GM06990 (cell line): ENCODE data around the gene COPS6.
A peak's percentile ranks its signal among the peaks of the same experiment; 100 is the strongest.

Experiments
- DNase-seq: peaks from one replicate; pipeline ENCODE4 v3.0.0-alpha.2; 2011; ENCODE audit not compliant: insufficient read length; ENCODE audit errors: extremely low read depth
- H3K27me3 ChIP-seq: replicated peaks from 2 replicates; pipeline ENCODE4 v1.6.0; 2011; ENCODE audit warnings: low read length; ENCODE audit not compliant: control insufficient read depth, insufficient read depth
- H3K36me3 ChIP-seq: 2 replicates; pipeline ENCODE4 v1.5.1; 2011; ENCODE audit warnings: low read length; ENCODE audit not compliant: control insufficient read depth, insufficient read depth
- H3K4me3 ChIP-seq: replicated peaks from 2 replicates; pipeline ENCODE4 v1.5.1; 2011; ENCODE audit warnings: low read depth, mild to moderate bottlenecking, control low read depth, low read length
- CTCF ChIP-seq: IDR thresholded peaks from 2 replicates; pipeline ENCODE4 v1.5.1; 2011; ENCODE audit warnings: low read length, control low read depth, mild to moderate bottlenecking, inconsistent platforms; ENCODE audit not compliant: insufficient read depth, poor library complexity, severe bottlenecking

COPS6 gene

GRCh38 chr7:100100420-100101015 is 11.7 kb downstream of the COPS6 start:
- DNase-seq = peak; percentile 96
- H3K36me3 ChIP-seq = peaks cover 34% of the 10 kb centered on the region
- TF ChIP-seq CTCF = no peak
- H3K27me3 ChIP-seq = no peaks in the 10 kb centered on the region
- peak overlapping the region; percentile 83 for H3K4me3 ChIP-seq

- Histone ChIP-seq H3K4me3 (peak within 1 kb of the TSS; percentile 83), H3K36me3 (peaks cover 31% of the 10 kb centered on the region)
Measured at GRCh38 chr7:100101016-100101862, 12.5 kb downstream of the COPS6 start, which contains the start of the genes AP4M1 and MCM7. Gene AP4M1 (plus strand): TSS chr7:100101643. CDS start chr7:100101715, 72 bp downstream. Gene MCM7 (minus strand): TSS chr7:100101397. CDS start chr7:100101294, 103 bp downstream.

GRCh38 chr7:100102950-100103840 is 14.4 kb downstream of the COPS6 start:
- no peaks in the 10 kb centered on the region for H3K27me3 ChIP-seq
- DNase-seq = no peak
- H3K4me3 ChIP-seq = no peak overlapping the region
- no peak for TF ChIP-seq CTCF
- H3K36me3 ChIP-seq = peaks cover 22% of the 10 kb centered on the region

More at GRCh38 chr7:100101016-100101862, 12.5 kb downstream of the COPS6 start, which contains the start of the genes AP4M1 and MCM7:
- DNase-seq = peak; percentile 99
- no peak for TF ChIP-seq CTCF
- H3K27me3 ChIP-seq = no peaks in the 10 kb centered on the region

- Histone ChIP-seq H3K36me3 (peaks cover 14% of the 10 kb centered on the region), H3K4me3 (no peak overlapping the region), H3K27me3 (no peaks in the 10 kb centered on the region)
- TF ChIP-seq CTCF = no peak
- no peak for DNase-seq
Measured at GRCh38 chr7:100105534-100105933, 16.8 kb downstream of the COPS6 start.

GRCh38 chr7:100106633-100107032 is 17.9 kb downstream of the COPS6 start:
- Histone ChIP-seq H3K27me3 (no peaks in the 10 kb centered on the region), H3K36me3 (peaks cover 21% of the 10 kb centered on the region), H3K4me3 (no peak overlapping the region)
- no peak for TF ChIP-seq CTCF
- DNase-seq = no peak
